ENCODE data around the gene DPP6. TPM values are rescaled to one million over a fixed set of nuclear protein-coding genes. Genes with fewer than 3 reads are reported as not detected.

The DPP6 gene
- total and polyA plus RNA-seq, 2 experiments from 2014 or later = not detected

DNA sequence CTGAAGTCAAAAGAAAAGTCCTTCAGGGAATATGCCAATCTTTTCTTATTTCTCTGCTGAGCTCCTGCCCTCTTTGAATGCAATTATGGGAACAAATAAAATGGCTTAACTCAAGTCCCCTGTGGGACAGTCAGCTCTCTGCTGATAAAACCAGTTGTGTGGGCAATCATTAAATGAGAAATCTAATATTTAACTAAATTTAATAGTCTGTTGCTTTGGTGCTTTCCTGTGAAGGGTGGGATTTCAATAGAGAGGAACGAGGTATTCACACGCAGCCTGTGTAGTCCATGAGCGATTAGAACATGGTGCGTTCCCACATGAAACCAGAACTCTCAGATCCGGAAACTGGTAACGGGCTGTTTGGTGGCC lies 812.3 kb downstream of the DPP6 start:
- peaks cover 12% of the 10 kb centered on the region; the same call in 2 of the 3 replicates for H3K4me1 Mint-ChIP-seq
- H4K20me1 ChIP-seq (replicated peaks; ENCODE audit: insufficient read depth) = no peaks in the 10 kb centered on the region
- H3K79me2 ChIP-seq (replicated peaks; ENCODE audit: insufficient read depth) = no peaks in the 10 kb centered on the region
- no peaks in the 10 kb centered on the region for H3K4me1 ChIP-seq (ENCODE audit: insufficient read depth)
- TF ChIP-seq EZH2 (IDR thresholded peaks at IDR 0.05; ENCODE audit: low read depth, unreplicated experiment) = no peak
- no peak for TF ChIP-seq CREB1 (CRISPR knock-in tag; IDR thresholded peaks at IDR 0.05; ENCODE audit: low read depth)
- TF ChIP-seq ZNF114 (CRISPR knock-in tag; IDR thresholded peaks at IDR 0.05) = no peak
- TF ChIP-seq JUNB (IDR thresholded peaks at IDR 0.05; ENCODE audit: unreplicated experiment) = no peak
- TF ChIP-seq, protein P1, sequence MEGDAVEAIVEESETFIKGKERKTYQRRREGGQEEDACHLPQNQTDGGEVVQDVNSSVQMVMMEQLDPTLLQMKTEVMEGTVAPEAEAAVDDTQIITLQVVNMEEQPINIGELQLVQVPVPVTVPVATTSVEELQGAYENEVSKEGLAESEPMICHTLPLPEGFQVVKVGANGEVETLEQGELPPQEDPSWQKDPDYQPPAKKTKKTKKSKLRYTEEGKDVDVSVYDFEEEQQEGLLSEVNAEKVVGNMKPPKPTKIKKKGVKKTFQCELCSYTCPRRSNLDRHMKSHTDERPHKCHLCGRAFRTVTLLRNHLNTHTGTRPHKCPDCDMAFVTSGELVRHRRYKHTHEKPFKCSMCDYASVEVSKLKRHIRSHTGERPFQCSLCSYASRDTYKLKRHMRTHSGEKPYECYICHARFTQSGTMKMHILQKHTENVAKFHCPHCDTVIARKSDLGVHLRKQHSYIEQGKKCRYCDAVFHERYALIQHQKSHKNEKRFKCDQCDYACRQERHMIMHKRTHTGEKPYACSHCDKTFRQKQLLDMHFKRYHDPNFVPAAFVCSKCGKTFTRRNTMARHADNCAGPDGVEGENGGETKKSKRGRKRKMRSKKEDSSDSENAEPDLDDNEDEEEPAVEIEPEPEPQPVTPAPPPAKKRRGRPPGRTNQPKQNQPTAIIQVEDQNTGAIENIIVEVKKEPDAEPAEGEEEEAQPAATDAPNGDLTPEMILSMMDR (conservative IDR thresholded peaks at IDR 0.05; ENCODE audit: low read depth in 2 of 2) = no peak
- TF ChIP-seq POLR2AphosphoS5 (IDR thresholded peaks at IDR 0.05; ENCODE audit: low read depth) = no peak
- TF ChIP-seq EZH2phosphoT487 (IDR thresholded peaks at IDR 0.05; ENCODE audit: unreplicated experiment) = no peak
- TF ChIP-seq, protein P2, sequence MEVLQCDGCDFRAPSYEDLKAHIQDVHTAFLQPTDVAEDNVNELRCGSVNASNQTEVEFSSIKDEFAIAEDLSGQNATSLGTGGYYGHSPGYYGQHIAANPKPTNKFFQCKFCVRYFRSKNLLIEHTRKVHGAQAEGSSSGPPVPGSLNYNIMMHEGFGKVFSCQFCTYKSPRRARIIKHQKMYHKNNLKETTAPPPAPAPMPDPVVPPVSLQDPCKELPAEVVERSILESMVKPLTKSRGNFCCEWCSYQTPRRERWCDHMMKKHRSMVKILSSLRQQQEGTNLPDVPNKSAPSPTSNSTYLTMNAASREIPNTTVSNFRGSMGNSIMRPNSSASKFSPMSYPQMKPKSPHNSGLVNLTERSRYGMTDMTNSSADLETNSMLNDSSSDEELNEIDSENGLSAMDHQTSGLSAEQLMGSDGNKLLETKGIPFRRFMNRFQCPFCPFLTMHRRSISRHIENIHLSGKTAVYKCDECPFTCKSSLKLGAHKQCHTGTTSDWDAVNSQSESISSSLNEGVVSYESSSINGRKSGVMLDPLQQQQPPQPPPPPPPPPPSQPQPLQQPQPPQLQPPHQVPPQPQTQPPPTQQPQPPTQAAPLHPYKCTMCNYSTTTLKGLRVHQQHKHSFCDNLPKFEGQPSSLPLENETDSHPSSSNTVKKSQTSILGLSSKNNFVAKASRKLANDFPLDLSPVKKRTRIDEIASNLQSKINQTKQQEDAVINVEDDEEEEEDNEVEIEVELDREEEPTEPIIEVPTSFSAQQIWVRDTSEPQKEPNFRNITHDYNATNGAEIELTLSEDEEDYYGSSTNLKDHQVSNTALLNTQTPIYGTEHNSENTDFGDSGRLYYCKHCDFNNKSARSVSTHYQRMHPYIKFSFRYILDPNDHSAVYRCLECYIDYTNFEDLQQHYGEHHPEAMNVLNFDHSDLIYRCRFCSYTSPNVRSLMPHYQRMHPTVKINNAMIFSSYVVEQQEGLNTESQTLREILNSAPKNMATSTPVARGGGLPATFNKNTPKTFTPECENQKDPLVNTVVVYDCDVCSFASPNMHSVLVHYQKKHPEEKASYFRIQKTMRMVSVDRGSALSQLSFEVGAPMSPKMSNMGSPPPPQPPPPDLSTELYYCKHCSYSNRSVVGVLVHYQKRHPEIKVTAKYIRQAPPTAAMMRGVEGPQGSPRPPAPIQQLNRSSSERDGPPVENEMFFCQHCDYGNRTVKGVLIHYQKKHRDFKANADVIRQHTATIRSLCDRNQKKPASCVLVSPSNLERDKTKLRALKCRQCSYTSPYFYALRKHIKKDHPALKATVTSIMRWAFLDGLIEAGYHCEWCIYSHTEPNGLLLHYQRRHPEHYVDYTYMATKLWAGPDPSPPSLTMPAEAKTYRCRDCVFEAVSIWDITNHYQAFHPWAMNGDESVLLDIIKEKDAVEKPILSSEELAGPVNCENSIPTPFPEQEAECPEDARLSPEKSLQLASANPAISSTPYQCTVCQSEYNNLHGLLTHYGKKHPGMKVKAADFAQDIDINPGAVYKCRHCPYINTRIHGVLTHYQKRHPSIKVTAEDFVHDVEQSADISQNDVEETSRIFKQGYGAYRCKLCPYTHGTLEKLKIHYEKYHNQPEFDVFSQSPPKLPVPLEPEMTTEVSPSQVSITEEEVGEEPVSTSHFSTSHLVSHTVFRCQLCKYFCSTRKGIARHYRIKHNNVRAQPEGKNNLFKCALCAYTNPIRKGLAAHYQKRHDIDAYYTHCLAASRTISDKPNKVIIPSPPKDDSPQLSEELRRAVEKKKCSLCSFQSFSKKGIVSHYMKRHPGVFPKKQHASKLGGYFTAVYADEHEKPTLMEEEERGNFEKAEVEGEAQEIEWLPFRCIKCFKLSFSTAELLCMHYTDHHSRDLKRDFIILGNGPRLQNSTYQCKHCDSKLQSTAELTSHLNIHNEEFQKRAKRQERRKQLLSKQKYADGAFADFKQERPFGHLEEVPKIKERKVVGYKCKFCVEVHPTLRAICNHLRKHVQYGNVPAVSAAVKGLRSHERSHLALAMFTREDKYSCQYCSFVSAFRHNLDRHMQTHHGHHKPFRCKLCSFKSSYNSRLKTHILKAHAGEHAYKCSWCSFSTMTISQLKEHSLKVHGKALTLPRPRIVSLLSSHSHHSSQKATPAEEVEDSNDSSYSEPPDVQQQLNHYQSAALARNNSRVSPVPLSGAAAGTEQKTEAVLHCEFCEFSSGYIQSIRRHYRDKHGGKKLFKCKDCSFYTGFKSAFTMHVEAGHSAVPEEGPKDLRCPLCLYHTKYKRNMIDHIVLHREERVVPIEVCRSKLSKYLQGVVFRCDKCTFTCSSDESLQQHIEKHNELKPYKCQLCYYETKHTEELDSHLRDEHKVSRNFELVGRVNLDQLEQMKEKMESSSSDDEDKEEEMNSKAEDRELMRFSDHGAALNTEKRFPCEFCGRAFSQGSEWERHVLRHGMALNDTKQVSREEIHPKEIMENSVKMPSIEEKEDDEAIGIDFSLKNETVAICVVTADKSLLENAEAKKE (CRISPR knock-in tag; IDR thresholded peaks at IDR 0.05) = no peak
- no peak overlapping the region for H2AFZ ChIP-seq
- no peaks in the 10 kb centered on the region for H3K27me3 ChIP-seq (ENCODE audit: insufficient read depth)
- no peaks in the 10 kb centered on the region for H3K36me3 ChIP-seq (ENCODE audit: insufficient read depth)
- no peak overlapping the region for H3K4me3 Mint-ChIP-seq
- no peak overlapping the region for H3K27ac Mint-ChIP-seq
- no peak overlapping the region for H3K27ac ChIP-seq (ENCODE audit: low read depth)
- DNase-seq (ENCODE audit: low spot score) = no peak
- H3F3A ChIP-seq (replicated peaks; ENCODE audit: low read depth) = no peaks in the 10 kb centered on the region
- peaks cover 2% of the 10 kb centered on the region for H3K27me3 Mint-ChIP-seq (ENCODE audit: insufficient read depth, low read depth, poor library complexity)
- no peaks in the 10 kb centered on the region for H3K9me3 Mint-ChIP-seq
- ATAC-seq = no peak
- H3K36me3 Mint-ChIP-seq (ENCODE audit: low read depth) = no peaks in the 10 kb centered on the region; the same call in 2 of the 3 replicates
- no peak overlapping the region for H3K4me2 ChIP-seq
- H3K9me2 ChIP-seq (ENCODE audit: insufficient read depth) = no peaks in the 10 kb centered on the region
- H3K4me3 ChIP-seq = no peak overlapping the region
